Keratinocyte (primary cell): ENCODE measurements around the gene ST8SIA6. TPM values are rescaled to one million over a fixed set of nuclear protein-coding genes. Genes with fewer than 3 reads are reported as not detected.

ENCODE experiments used
- DNase-seq: peaks from one replicate; pipeline ENCODE4 v3.0.0-alpha.2; 2011; ENCODE audit warnings: low read depth, missing footprints, low spot score
- FAIRE-seq: peaks from 2 replicates; lab custom pipeline; 2011; peaks lifted over from hg19 to GRCh38; lab: Jason Lieb, UNC
- H2AFZ ChIP-seq: 2 replicates; pipeline ENCODE4 v1.6.0; 2012; ENCODE audit warnings: low read length, control low read depth, inconsistent platforms; ENCODE audit not compliant: control insufficient read depth
- H3K27ac ChIP-seq: 2 replicates; pipeline ENCODE4 v1.5.1; 2011; ENCODE audit warnings: low read length; ENCODE audit not compliant: control insufficient read depth, insufficient read depth
- H3K27me3 ChIP-seq: 3 replicates; pipeline ENCODE4 v1.6.0; 2011; ENCODE audit warnings: low read length; ENCODE audit not compliant: control insufficient read depth, insufficient read depth; ENCODE audit errors: extremely low read depth
- H3K36me3 ChIP-seq, 2 experiments: 2 replicates in 1 of 2; 3 replicates in 1 of 2; pipeline ENCODE4 v1.5.1; 2011; ENCODE audit warnings: low read length in 2 of 2, mild to moderate bottlenecking in 1 of 2; ENCODE audit not compliant: control insufficient read depth in 2 of 2, insufficient read depth in 2 of 2; ENCODE audit errors: extremely low read depth in 1 of 2
- H3K4me1 ChIP-seq: 3 replicates; pipeline ENCODE4 v1.5.1; 2011; ENCODE audit warnings: low read length; ENCODE audit not compliant: control insufficient read depth, insufficient read depth; ENCODE audit errors: extremely low read depth
- H3K4me2 ChIP-seq: 3 replicates; pipeline ENCODE4 v1.6.0; 2011; ENCODE audit warnings: low read depth, low read length; ENCODE audit not compliant: control insufficient read depth, insufficient read depth; ENCODE audit errors: extremely low read depth
- H3K4me3 ChIP-seq, 3 experiments: fragments of 200-600 bp in 1 of 3; sonication (generic) in 1 of 3; 2 replicates in 2 of 3; 3 replicates in 1 of 3; pipeline ENCODE4 v1.5.1; 2011 to 2016; ENCODE audit warnings: low read length in 3 of 3, mild to moderate bottlenecking in 3 of 3, control low read depth in 2 of 3, inconsistent platforms in 1 of 3, low read depth in 1 of 3, mixed read lengths in 1 of 3, mixed run types in 1 of 3, moderate library complexity in 1 of 3; ENCODE audit not compliant: control insufficient read depth in 2 of 3, insufficient read depth in 2 of 3; ENCODE audit errors: extremely low read depth in 1 of 3
- H3K79me2 ChIP-seq: 2 replicates; pipeline ENCODE4 v1.6.0; 2012; ENCODE audit warnings: low read length; ENCODE audit not compliant: control insufficient read depth, insufficient read depth
- H3K9ac ChIP-seq: 3 replicates; pipeline ENCODE4 v1.6.0; 2011; ENCODE audit warnings: low read length; ENCODE audit not compliant: control insufficient read depth, insufficient read depth; ENCODE audit errors: extremely low read depth
- H3K9me1 ChIP-seq: 3 replicates; pipeline ENCODE4 v1.6.0; 2011; ENCODE audit warnings: low read length; ENCODE audit not compliant: control insufficient read depth, insufficient read depth; ENCODE audit errors: extremely low read depth
- H3K9me3 ChIP-seq: 2 replicates; pipeline ENCODE4 v1.5.1; 2012; ENCODE audit warnings: low read depth, low read length; ENCODE audit not compliant: control insufficient read depth
- H4K20me1 ChIP-seq: 3 replicates; pipeline ENCODE4 v1.6.0; 2011; ENCODE audit warnings: low read length; ENCODE audit not compliant: control insufficient read depth, insufficient read depth; ENCODE audit errors: extremely low read depth
- CTCF ChIP-seq, 3 experiments: IDR thresholded peaks in 1 of 3; conservative IDR thresholded peaks in 1 of 3; optimal IDR thresholded peaks in 1 of 3; 2 replicates in 2 of 3; 3 replicates in 1 of 3; pipeline versions ENCODE3 to v1.5.1; 2011; ENCODE audit warnings: low read length in 3 of 3, mild to moderate bottlenecking in 3 of 3, moderate library complexity in 2 of 3, control low read depth in 1 of 3, inconsistent platforms in 1 of 3; ENCODE audit not compliant: insufficient read depth in 2 of 3; ENCODE audit errors: extremely low read depth in 1 of 3
- EZH2 ChIP-seq: IDR thresholded peaks from one replicate; pipeline ENCODE4 v1.6.1; 2012; ENCODE audit warnings: inconsistent platforms, mild to moderate bottlenecking, low read length, moderate library complexity
- dilution Hi-C: fragments of 300-500 bp; cut with MboI; formaldehyde crosslinking; loops from one replicate; pipeline ENCODE4 v1.7.0; 2020; ENCODE audit warnings: low sequenced_read_pairs; ENCODE audit not compliant: extremely low pct_ligation_motif_present
- polyA plus RNA-seq, 5 experiments: library from polyadenylated mRNA; depleted of rRNA in 3 of 5; stranded (reverse) in 3 of 5; stranded (forward) in 1 of 5; unstranded in 1 of 5; fragments of >200 nt; gene quantifications; 1 replicate in 1 of 5; 2 replicates in 3 of 5; 3 replicates in 1 of 5; pipeline versions ENCODE4 v1.2.1 to v1.2.3, GENCODE V29; 2011 to 2012; ENCODE audit warnings: missing spikeins in 2 of 5, low read depth in 1 of 5, low replicate concordance in 1 of 5

The ST8SIA6 gene
- polyA plus RNA-seq, 1 donor (not counting 4 experiments of a cell fraction or from before 2014, with no cell fraction given): not detected

GRCh38 chr10:17475661-17476060 is 21.3 kb upstream of the ST8SIA6 start:
- H3K9ac ChIP-seq: no peak overlapping the region
- dilution Hi-C loops: no loop called here
- DNase-seq (no peak), FAIRE-seq (no peak)
- no peak overlapping the region for H3K27ac ChIP-seq
- no peaks in the 10 kb centered on the region for H3K4me1 ChIP-seq
- no peaks in the 10 kb centered on the region for H3K27me3 ChIP-seq
- no peaks in the 10 kb centered on the region for H3K9me1 ChIP-seq
- no peak overlapping the region for H2AFZ ChIP-seq
- no peaks in the 10 kb centered on the region for H3K36me3 ChIP-seq
- H3K4me2 ChIP-seq: no peak overlapping the region
- H4K20me1 ChIP-seq: no peaks in the 10 kb centered on the region
- no peaks in the 10 kb centered on the region for H3K79me2 ChIP-seq
- H3K9me3 ChIP-seq: no peaks in the 10 kb centered on the region
- no peak overlapping the region for H3K4me3 ChIP-seq
- TF ChIP-seq EZH2 (no peak), CTCF (optimal IDR thresholded peaks at IDR 0.05 in 1 of 3, IDR thresholded peaks at IDR 0.05 in 1 of 3, conservative IDR thresholded peaks at IDR 0.05 in 1 of 3; ENCODE audit: extremely low read depth in 1 of 3, insufficient read depth in 2 of 3, low read length in 3 of 3) (no peak)

- Histone ChIP-seq H3K9me3 (no peaks in the 10 kb centered on the region), H3K4me3 (no peak overlapping the region), H4K20me1 (no peaks in the 10 kb centered on the region), H3K27ac (no peak overlapping the region), H3K79me2 (no peaks in the 10 kb centered on the region), H3K36me3 (no peaks in the 10 kb centered on the region), H3K4me2 (no peak overlapping the region), H2AFZ (no peak overlapping the region), H3K9me1 (no peaks in the 10 kb centered on the region), H3K4me1 (no peaks in the 10 kb centered on the region), H3K27me3 (no peaks in the 10 kb centered on the region), H3K9ac (no peak overlapping the region)
- FAIRE-seq (no peak), DNase-seq (no peak)
- TF ChIP-seq EZH2: no peak
- no peak for TF ChIP-seq CTCF (optimal IDR thresholded peaks at IDR 0.05 in 1 of 3, IDR thresholded peaks at IDR 0.05 in 1 of 3, conservative IDR thresholded peaks at IDR 0.05 in 1 of 3; ENCODE audit: extremely low read depth in 1 of 3, insufficient read depth in 2 of 3, low read length in 3 of 3)
- dilution Hi-C loops: no loop called here
Observed at GRCh38 chr10:17474595-17475323, 20.4 kb upstream of the ST8SIA6 start.
